ENCODE data around the gene HGD. TPM values are rescaled to one million over a fixed set of nuclear protein-coding genes. Genes with fewer than 3 reads are reported as not detected.
"Not testable (repeated sequence)": the region's sequence is repeated elsewhere in the genome, so short reads cannot be mapped to it uniquely, and the experiment has no call there.

HGD gene
- total RNA-seq (2022) (23.0 and 29.5 TPM in 2 replicates), Bru-seq, nascent RNA (percentile 65 among the genes with signal in this experiment), BruChase-seq, experiment 1, labeled RNA remaining after a 6-hour chase (percentile 53 among the genes with signal in this experiment), BruChase-seq, experiment 2, labeled RNA remaining after a 2-hour chase (percentile 56 among the genes with signal in this experiment)
- long read RNA-seq, transcript HGD-201 (14 exons, 2,005 nt), result major isoform, 14 of 27 reads
- long read RNA-seq, partial matches to known transcripts, result 2 of 27 reads
- long read RNA-seq, other reads (novel, unspliced or antisense), result 11 of 27 reads

- Mint-ChIP-seq H3K36me3 (ENCODE audit: insufficient read depth, unreplicated experiment) (peaks cover 35% of the 10 kb centered on the region), H3K9me3 (ENCODE audit: low read depth, unreplicated experiment) (no peaks in the 10 kb centered on the region), H3K27ac (ENCODE audit: unreplicated experiment) (peak within 1 kb of the TSS; percentile 86), H3K4me3 (ENCODE audit: low read depth, unreplicated experiment) (peak within 1 kb of the TSS; percentile 66), H3K27me3 (ENCODE audit: unreplicated experiment) (no peaks in the 10 kb centered on the region), H3K4me1 (ENCODE audit: low read depth, unreplicated experiment) (peaks cover 56% of the 10 kb centered on the region)
- CTCF ChIA-PET, result interaction anchor here (0.6 to 1.6 kb wide), 5 partner anchors 11 to 265 kb away, joined by 3 to 10 read pairs (median 3); no protein-coding TSS in a partner anchor
- no TSS peak for BruUV-seq (replicated peaks)
- intact Hi-C loops (cut with micrococcal nuclease; ENCODE audit: unreplicated experiment), result loop anchor here (5.0 kb wide), 1 partner anchor 115 kb away; no protein-coding TSS in a partner anchor
- no peak for TF ChIP-seq CTCF (IDR thresholded peaks at IDR 0.05; ENCODE audit: unreplicated experiment)
- DNase-seq, result peak; percentile 52
These were observed at the start of gene HGD for GRCh38 chr3:120682095-120682681. HGD (minus strand) TSS chr3:120682239; CDS start chr3:120682111, 128 bp downstream.

- BruUV-seq (replicated peaks), result no TSS peak
- no peaks in the 10 kb centered on the region for H3K36me3 Mint-ChIP-seq (ENCODE audit: insufficient read depth, unreplicated experiment)
- no peak overlapping the region for H3K4me3 Mint-ChIP-seq (ENCODE audit: low read depth, unreplicated experiment)
- intact Hi-C loops (cut with micrococcal nuclease; ENCODE audit: unreplicated experiment), result no loop called here
- H3K4me1 Mint-ChIP-seq (ENCODE audit: low read depth, unreplicated experiment), result no peaks in the 10 kb centered on the region
- TF ChIP-seq CTCF (IDR thresholded peaks at IDR 0.05; ENCODE audit: unreplicated experiment), result no peak
- no peak for DNase-seq
- CTCF ChIA-PET, result interaction anchor here (0.5 kb wide), 1 partner anchor 11 kb away, joined by 3 read pairs; the partner anchor contains the start of genes GTF2E1 and RABL3
- no peak overlapping the region for H3K27ac Mint-ChIP-seq (ENCODE audit: unreplicated experiment)
- H3K9me3 Mint-ChIP-seq (ENCODE audit: low read depth, unreplicated experiment), result peaks cover 5% of the 10 kb centered on the region
- no peaks in the 10 kb centered on the region for H3K27me3 Mint-ChIP-seq (ENCODE audit: unreplicated experiment)
These were observed 48.8 kb upstream of the HGD start for GRCh38 chr3:120730576-120731542.

GRCh38 chr3:120726791-120727190 is 44.8 kb upstream of the HGD start:
- intact Hi-C loops (cut with micrococcal nuclease; ENCODE audit: unreplicated experiment), result no loop called here
- no peak overlapping the region for H3K27ac Mint-ChIP-seq (ENCODE audit: unreplicated experiment)
- no peaks in the 10 kb centered on the region for H3K27me3 Mint-ChIP-seq (ENCODE audit: unreplicated experiment)
- DNase-seq, result no peak
- H3K9me3 Mint-ChIP-seq (ENCODE audit: low read depth, unreplicated experiment), result no peaks in the 10 kb centered on the region
- no peak for TF ChIP-seq CTCF (IDR thresholded peaks at IDR 0.05; ENCODE audit: unreplicated experiment)
- no peaks in the 10 kb centered on the region for H3K4me1 Mint-ChIP-seq (ENCODE audit: low read depth, unreplicated experiment)
- CTCF ChIA-PET, result no interaction called here
- no TSS peak for BruUV-seq (replicated peaks)
- no peak overlapping the region for H3K4me3 Mint-ChIP-seq (ENCODE audit: low read depth, unreplicated experiment)
- H3K36me3 Mint-ChIP-seq (ENCODE audit: insufficient read depth, unreplicated experiment), result no peaks in the 10 kb centered on the region

- H3K27me3 Mint-ChIP-seq (ENCODE audit: unreplicated experiment); H3K9me3 Mint-ChIP-seq (ENCODE audit: low read depth, unreplicated experiment); H3K4me1 Mint-ChIP-seq (ENCODE audit: low read depth, unreplicated experiment); H3K36me3 Mint-ChIP-seq (ENCODE audit: insufficient read depth, unreplicated experiment); H3K27ac Mint-ChIP-seq (ENCODE audit: unreplicated experiment); intact Hi-C loops (cut with micrococcal nuclease; ENCODE audit: unreplicated experiment); BruUV-seq (replicated peaks): not testable (repeated sequence)
- H3K4me3 Mint-ChIP-seq (ENCODE audit: low read depth, unreplicated experiment), result peak overlapping the region; percentile 73
- CTCF ChIA-PET, result interaction anchor here (0.9 to 2.3 kb wide), 2 partner anchors 37 to 76 kb away, joined by 3 to 5 read pairs; partner anchors contain the start of gene HGD
- DNase-seq, result peak; percentile 81
These were observed 37.3 kb upstream of the HGD start for GRCh38 chr3:120719167-120719834.

Data from Calu3 (cell line).